Stimulated activated CD8-positive, alpha-beta memory T cell treated with anti-CD3 and anti-CD28 coated beads, Interleukin-12 subunit alpha, Interleukin-12 subunit beta, amount 100 ng/mL, for 24 hours (primary cell): Measurements from ENCODE around the gene POLDIP2.

ENCODE experiments used
- DNase-seq: peaks from one replicate; pipeline ENCODE4 v3.0.0-alpha.2; 2020; ENCODE audit errors: extremely low read depth

The POLDIP2 gene

GRCh38 chr17:28390563-28390962 lies 33.2 kb upstream of the POLDIP2 start:
- DNase-seq = no peak

- no peak for DNase-seq
Measured at GRCh38 chr17:28390141-28390540, 32.8 kb upstream of the POLDIP2 start.

GRCh38 chr17:28388106-28388505 lies 30.8 kb upstream of the POLDIP2 start:
- no peak for DNase-seq

GRCh38 chr17:28386391-28386790 lies 29.1 kb upstream of the POLDIP2 start:
- DNase-seq = no peak

GRCh38 chr17:28385406-28385805 lies 28.1 kb upstream of the POLDIP2 start:
- DNase-seq = no peak

GRCh38 chr17:28385037-28385400 lies 27.7 kb upstream of the POLDIP2 start:
- no peak for DNase-seq

- DNase-seq = peak; percentile 33
Measured at GRCh38 chr17:28384281-28385036, 27.1 kb upstream of the POLDIP2 start.

GRCh38 chr17:28381141-28381825 lies 24.0 kb upstream of the POLDIP2 start:
- DNase-seq = no peak

- no peak for DNase-seq
Measured at GRCh38 chr17:28379814-28380801, 22.8 kb upstream of the POLDIP2 start.

- no peak for DNase-seq
Measured at GRCh38 chr17:28372945-28373274, 15.6 kb upstream of the POLDIP2 start.

- DNase-seq = no peak
Measured at GRCh38 chr17:28372203-28372944, 15.0 kb upstream of the POLDIP2 start.

GRCh38 chr17:28371245-28372202 lies 14.2 kb upstream of the POLDIP2 start, which contains the start of gene SARM1:
SARM1 (plus strand) TSS chr17:28371694; CDS start chr17:28372033, 339 bp downstream.
- DNase-seq = peak; percentile 80

- DNase-seq = no peak
Measured at GRCh38 chr17:28370744-28371103, 13.4 kb upstream of the POLDIP2 start.

GRCh38 chr17:28370035-28370743 lies 12.9 kb upstream of the POLDIP2 start, which contains the start of gene VTN:
VTN (minus strand) TSS chr17:28370307; CDS start chr17:28370203, 104 bp downstream.
- DNase-seq = no peak

- no peak for DNase-seq
Measured at GRCh38 chr17:28369684-28370034, 12.3 kb upstream of the POLDIP2 start.

- DNase-seq = no peak
Measured at GRCh38 chr17:28368915-28369683, 11.8 kb upstream of the POLDIP2 start.

GRCh38 chr17:28368306-28368831 lies 11.0 kb upstream of the POLDIP2 start:
- DNase-seq = no peak

GRCh38 chr17:28367641-28368305 lies 10.4 kb upstream of the POLDIP2 start:
- DNase-seq = no peak
